Activated naive CD4-positive, alpha-beta T cell (primary cell): ENCODE measurements around the gene SEMA6A.

Experiments used
- DNase-seq, 4 experiments: peaks; one replicate each; lab custom pipeline; 2025; lab: John Stamatoyannopoulos, UW

SEMA6A gene

DNA sequence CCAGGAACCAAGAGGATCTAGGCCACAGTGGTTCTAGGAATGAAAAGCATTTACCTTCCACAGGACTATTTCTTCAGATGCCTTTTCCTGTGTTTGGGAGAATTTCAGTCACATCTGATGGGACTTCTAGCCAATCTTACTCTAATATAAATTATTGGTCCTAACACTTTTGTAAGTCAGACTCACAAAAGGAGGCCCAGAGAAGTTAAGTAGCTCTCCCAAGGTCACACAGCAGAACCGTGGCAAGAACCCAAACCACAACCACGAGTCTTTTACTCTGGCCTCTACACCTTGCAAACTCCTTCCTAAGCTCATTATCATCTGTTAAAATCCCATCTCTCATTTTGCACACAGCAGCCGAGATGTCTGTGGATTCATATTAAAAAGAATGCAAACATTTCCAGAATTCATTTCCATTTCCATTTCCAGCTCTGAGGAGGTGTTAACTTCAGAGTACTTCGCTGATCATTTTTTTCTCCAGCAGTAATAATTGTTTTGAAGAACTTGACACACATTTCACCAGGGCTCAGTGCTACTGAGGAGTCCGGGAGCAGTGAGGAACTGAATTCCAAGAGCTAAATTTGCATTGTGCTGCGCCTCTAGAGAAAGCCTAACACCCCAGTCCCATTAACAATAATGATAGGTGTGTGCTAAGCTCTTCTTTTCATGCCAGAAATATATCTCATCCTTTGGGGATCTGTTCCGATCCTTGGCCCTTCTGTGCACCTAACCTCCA is 168.1 kb downstream of the SEMA6A start:
- no peak for DNase-seq

DNA sequence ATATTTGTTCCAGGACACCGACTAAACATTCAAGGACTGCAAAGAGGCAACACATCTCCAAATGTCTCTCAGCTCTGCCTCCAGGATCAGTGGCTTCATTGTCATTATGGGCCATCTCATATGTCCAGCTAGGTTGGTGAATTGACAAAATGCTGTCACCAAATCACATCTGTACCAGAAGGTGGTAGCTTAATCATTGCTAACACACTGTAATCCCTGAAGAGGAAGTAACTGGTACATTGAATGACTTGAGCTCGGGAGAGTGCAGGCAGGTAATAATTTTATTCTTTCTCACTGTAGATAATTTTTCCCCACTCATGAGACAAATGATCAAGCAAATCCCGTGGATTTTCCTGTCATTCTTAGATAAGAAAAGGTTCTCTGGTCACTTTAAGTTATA is 169.8 kb downstream of the SEMA6A start:
- no peak for DNase-seq

DNA sequence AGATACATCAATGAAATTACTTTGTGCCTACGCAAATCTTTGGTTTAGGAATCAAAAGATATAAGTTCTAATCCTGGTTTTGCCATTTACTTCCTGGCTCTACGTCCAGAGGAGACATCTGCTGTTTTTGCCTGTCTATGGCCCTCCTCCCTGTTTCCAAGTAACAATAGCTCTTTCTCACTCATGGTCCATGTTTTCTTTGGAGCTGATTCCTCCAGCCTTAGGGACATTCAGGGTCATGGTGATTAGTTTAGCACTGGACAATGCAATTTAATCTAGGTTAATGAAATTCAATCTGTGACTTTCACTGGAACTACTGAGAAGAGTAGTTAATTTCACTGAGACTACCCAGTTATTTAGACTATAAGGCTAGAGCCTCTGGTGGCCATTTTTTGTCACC is 170.6 kb downstream of the SEMA6A start:
- no peak for DNase-seq

DNA sequence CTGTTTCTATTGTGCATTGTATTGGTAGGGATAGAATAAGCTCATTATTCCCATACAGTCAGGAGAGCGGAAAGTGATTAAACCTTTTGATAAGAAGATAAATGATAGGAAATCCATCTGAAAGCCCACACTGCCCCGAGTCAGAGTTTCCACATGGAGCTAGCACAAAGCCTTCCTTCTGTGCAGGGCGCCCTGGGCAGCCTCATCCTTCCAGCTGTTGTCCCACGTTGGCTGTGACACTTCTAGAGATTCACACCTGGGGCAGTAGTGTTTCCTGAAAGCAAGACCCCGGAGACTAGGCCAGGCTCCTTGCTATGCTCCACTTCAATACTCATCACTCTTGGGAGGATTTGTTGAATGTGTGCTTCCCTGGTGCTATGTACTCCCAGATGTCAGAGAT is 172.4 kb downstream of the SEMA6A start:
- DNase-seq: no peak

DNA sequence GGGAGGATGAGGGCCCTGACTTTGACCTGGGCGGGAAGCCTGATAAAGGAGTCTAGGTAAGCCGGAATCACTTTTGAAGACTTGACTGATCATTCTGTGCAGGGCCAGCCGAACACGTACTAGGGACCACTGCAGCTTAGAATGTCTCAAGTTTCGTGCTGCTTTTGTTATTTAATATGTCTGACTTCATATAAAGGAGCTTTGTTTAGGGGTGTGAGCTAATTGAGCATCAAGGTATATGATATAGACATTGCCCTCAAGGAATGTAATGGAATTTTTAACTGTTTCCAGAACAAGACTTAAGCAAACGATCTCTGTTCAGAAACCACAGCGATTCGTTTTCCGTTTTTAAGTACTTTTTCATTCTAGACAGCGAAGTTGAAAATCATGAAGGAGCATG is 173.0 kb downstream of the SEMA6A start:
- no peak for DNase-seq

DNA sequence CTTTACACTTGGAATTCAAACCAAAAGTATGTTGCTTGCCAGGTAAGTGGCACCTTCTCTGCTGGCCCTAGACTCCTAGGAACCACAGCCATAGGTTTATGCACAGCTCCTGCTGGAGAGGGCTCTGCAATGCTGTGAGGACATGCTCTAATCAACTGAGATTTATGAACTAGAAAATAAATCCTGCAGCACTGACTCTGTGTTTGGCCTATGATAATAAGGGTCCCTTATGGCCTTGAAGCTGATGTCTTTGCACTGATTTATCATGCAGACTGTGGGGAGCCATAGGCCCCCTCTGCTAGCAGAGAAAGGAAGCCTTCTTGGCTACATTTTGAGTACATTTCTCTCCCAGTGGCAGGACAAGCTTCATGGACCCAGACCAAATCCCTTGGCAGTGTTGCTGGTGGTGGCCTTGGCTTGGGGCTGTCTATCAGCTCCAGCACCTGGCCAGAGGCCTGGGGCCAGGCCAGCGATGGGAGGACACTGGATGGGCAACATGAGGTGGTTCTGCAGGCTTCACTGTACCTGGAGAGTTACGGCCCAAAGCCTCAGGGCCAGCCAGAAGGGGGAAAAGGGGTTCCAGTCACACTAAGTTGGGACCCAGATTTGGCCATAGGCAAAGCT is 178.0 kb downstream of the SEMA6A start:
- DNase-seq: no peak

DNA sequence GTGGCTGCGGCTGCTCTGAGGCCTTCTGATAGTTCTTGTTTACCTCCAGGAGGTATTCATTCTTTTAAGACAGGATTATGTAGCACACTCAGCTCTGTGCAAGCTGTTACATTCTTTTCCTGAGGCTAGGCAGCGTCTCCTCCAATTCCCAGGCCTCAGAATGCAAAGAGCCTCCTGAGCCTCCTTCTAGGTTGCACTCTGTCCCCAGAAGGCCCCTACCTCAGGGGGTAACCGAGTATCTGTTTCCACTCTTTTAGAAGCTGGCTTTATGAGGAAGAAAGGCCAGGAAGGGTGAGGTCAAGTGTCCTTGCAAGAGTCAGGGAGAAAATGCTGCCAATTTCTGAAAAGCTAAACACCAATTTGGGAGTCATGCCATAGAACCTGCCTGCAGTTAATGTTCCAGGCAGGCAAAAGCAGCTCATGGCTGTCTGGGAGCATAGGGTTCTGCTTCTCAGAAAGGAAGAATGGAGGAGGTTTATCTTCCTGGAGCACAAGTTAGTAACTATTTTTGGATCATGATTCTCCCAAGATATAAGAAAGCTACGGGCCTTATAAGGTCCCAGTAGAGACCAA is 178.9 kb downstream of the SEMA6A start:
- no peak for DNase-seq

DNA sequence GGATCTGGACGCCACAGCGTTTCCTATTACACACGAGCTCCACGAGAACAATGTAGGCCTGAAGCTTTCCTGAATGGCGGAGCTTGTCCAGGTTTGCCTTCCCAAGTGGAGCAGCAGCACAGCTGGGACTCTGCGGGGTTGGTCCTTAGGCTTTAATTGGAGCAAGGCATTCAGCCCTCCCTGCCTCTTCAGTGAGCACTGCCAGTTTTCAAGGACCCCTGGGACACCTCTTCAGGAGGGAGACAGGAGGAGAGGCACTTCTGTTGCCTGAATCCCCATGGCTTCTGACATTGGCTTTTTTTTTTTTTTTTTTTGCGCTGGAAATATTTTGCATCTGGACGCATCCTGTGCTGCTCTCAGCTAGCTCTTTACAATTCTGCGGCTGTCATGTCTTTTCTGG is 179.4 kb downstream of the SEMA6A start:
- no peak for DNase-seq

DNA sequence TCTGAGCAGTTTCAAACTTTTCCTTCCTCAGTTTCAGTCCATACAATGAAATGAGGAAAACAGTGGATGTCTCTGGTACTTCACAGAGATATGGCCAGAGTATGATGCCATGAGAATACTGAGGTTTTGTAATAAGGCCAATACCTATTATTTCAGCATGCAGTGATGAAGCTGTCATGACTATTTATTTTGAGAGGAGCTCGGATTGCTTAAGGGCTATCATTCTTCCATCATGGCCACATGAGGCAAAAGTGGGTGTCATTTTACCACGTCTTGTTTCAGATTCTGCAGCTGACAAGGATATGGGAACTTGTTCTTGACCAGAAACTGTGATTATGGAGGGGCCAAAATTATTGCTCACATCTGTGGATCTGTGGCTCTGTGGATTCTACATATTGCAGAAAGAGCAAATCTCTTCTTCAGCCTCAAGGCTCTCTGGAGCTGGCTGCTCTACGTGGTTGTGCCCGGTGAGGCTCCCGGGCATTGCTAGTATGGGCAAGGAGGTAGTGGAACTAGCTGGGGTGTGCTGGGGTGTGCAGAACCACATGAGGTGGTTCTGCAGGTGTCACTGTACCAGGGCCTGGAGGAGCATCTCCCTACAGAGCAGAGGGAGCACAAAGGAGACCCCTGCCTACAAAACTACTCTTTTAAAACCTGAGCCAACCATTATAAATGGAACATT is 180.3 kb downstream of the SEMA6A start:
- no peak for DNase-seq
